Neural progenitor cell (in vitro differentiated cells): ENCODE measurements around the gene DLK1. TPM values are rescaled to one million over a fixed set of nuclear protein-coding genes. Genes with fewer than 3 reads are reported as not detected.

Experiments used
- DNase-seq: peaks from one replicate; pipeline ENCODE4 v3.0.0-alpha.2; 2016; ENCODE audit warnings: low spot score
- H2AFZ ChIP-seq: fragments of 200-600 bp; sonication (generic); replicated peaks from 2 replicates; pipeline ENCODE4 v1.6.1; 2016; ENCODE audit warnings: antibody characterized with exemption
- H3F3A ChIP-seq: fragments of 200-600 bp; sonication (generic); 2 replicates; pipeline ENCODE4 v1.6.1; 2016; ENCODE audit warnings: antibody characterized with exemption, low read depth
- H3K27ac ChIP-seq: fragments of 200-600 bp; sonication (generic); 2 replicates; pipeline ENCODE4 v1.5.1; 2016; ENCODE audit warnings: mild to moderate bottlenecking
- H3K27me3 ChIP-seq: fragments of 200-600 bp; sonication (generic); 2 replicates; pipeline ENCODE4 v1.6.1; 2016; ENCODE audit warnings: mild to moderate bottlenecking, moderate library complexity
- H3K36me3 ChIP-seq: fragments of 200-600 bp; sonication (generic); 2 replicates; pipeline ENCODE4 v1.5.1; 2016
- H3K4me1 ChIP-seq: fragments of 200-600 bp; sonication (generic); 2 replicates; pipeline ENCODE4 v1.6.1; 2016; ENCODE audit warnings: mixed run types
- H3K4me2 ChIP-seq: fragments of 200-600 bp; sonication (generic); 2 replicates; pipeline ENCODE4 v1.6.1; 2016
- H3K4me3 ChIP-seq: fragments of 200-600 bp; sonication (generic); 2 replicates; pipeline ENCODE4 v1.5.1; 2016
- H3K79me2 ChIP-seq: fragments of 200-600 bp; sonication (generic); 2 replicates; pipeline ENCODE4 v1.6.1; 2016; ENCODE audit warnings: low read depth
- H3K9ac ChIP-seq: fragments of 200-600 bp; sonication (generic); 2 replicates; pipeline ENCODE4 v1.6.1; 2016
- H3K9me3 ChIP-seq: fragments of 200-600 bp; sonication (generic); 2 replicates; pipeline ENCODE4 v1.5.1; 2016; ENCODE audit warnings: low read depth
- H4K20me1 ChIP-seq: fragments of 200-600 bp; sonication (generic); 2 replicates; pipeline ENCODE4 v1.6.1; 2016; ENCODE audit warnings: low read depth
- H3K27ac Mint-ChIP-seq: 3 replicates; pipeline ENCODE4 v1.8.0; 2021; ENCODE audit warnings: mixed read lengths
- H3K27me3 Mint-ChIP-seq: 2 replicates; pipeline ENCODE4 v1.8.0; 2022; ENCODE audit warnings: low read depth, mild to moderate bottlenecking, inconsistent platforms, moderate library complexity, mixed read lengths; ENCODE audit not compliant: insufficient read depth
- H3K36me3 Mint-ChIP-seq: 3 replicates; pipeline ENCODE4 v1.8.0; 2021; ENCODE audit warnings: mixed read lengths
- H3K4me1 Mint-ChIP-seq: 3 replicates; pipeline ENCODE4 v1.8.0; 2021; ENCODE audit warnings: mixed read lengths
- H3K4me3 Mint-ChIP-seq: 3 replicates; pipeline ENCODE4 v1.8.0; 2021; ENCODE audit warnings: mild to moderate bottlenecking, moderate library complexity, mixed read lengths
- H3K9me3 Mint-ChIP-seq: 3 replicates; pipeline ENCODE4 v1.8.0; 2020; ENCODE audit warnings: mixed read lengths
- CTCF ChIP-seq: fragments of 200-600 bp; sonication (generic); IDR thresholded peaks from 2 replicates; pipeline ENCODE4 v1.5.1; 2017; ENCODE audit warnings: antibody characterized with exemption, mild to moderate bottlenecking
- EZH2 ChIP-seq: fragments of 200-600 bp; sonication (generic); IDR thresholded peaks from 2 replicates; pipeline ENCODE4 v1.6.1; 2017; ENCODE audit warnings: antibody characterized with exemption, mild to moderate bottlenecking, moderate library complexity
- EZH2phosphoT487 ChIP-seq: fragments of 200-600 bp; sonication (generic); IDR thresholded peaks from 2 replicates; pipeline ENCODE4 v1.6.1; 2017; ENCODE audit warnings: antibody characterized with exemption
- total RNA-seq: library from RNA; depleted of rRNA; stranded (reverse); fragments of >200 nt; gene quantifications from 2 replicates; pipeline ENCODE4 v1.2.3, GENCODE V29; 2015; ENCODE audit warnings: low replicate concordance

DLK1 gene
- total RNA-seq, 1 donor from 2014 or later: 312 TPM

- Histone ChIP-seq H3K4me3 (no peak overlapping the region), H3K27ac (no peak overlapping the region), H3K36me3 (no peaks in the 10 kb centered on the region), H3K9me3 (no peaks in the 10 kb centered on the region), H3F3A (peaks cover 45% of the 10 kb centered on the region), H3K27me3 (peaks cover 10% of the 10 kb centered on the region), H3K79me2 (no peaks in the 10 kb centered on the region), H3K4me2 (no peak overlapping the region), H3K4me1 (peaks cover 38% of the 10 kb centered on the region), H3K9ac (no peak overlapping the region), H2AFZ (no peak overlapping the region), H4K20me1 (no peaks in the 10 kb centered on the region)
- Mint-ChIP-seq H3K4me3 (peak overlapping the region; percentile 54), H3K36me3 (no peaks in the 10 kb centered on the region), H3K4me1 (peaks cover 46% of the 10 kb centered on the region), H3K27me3 (peaks cover 35% of the 10 kb centered on the region), H3K27ac (peak overlapping the region; percentile 93), H3K9me3 (peaks cover 2% of the 10 kb centered on the region)
- TF ChIP-seq EZH2 (no peak), EZH2phosphoT487 (no peak), CTCF (no peak)
- no peak for DNase-seq
Observed at GRCh38 chr14:100710826-100711462, 15.7 kb upstream of the DLK1 start.

GRCh38 chr14:100711493-100711892 is 15.2 kb upstream of the DLK1 start:
- peaks cover 3% of the 10 kb centered on the region for H3K9me3 ChIP-seq
- H3K79me2 ChIP-seq: no peaks in the 10 kb centered on the region
- H2AFZ ChIP-seq: no peak overlapping the region
- no peak overlapping the region for H3K4me3 Mint-ChIP-seq
- H3K4me1 ChIP-seq: peaks cover 38% of the 10 kb centered on the region
- no peak overlapping the region for H3K4me3 ChIP-seq
- no peaks in the 10 kb centered on the region for H4K20me1 ChIP-seq
- H3K27ac ChIP-seq: no peak overlapping the region
- H3K4me1 Mint-ChIP-seq: peaks cover 46% of the 10 kb centered on the region
- H3K4me2 ChIP-seq: no peak overlapping the region
- H3K27me3 Mint-ChIP-seq: peaks cover 39% of the 10 kb centered on the region
- no peaks in the 10 kb centered on the region for H3K36me3 ChIP-seq
- no peak for DNase-seq
- H3F3A ChIP-seq: peaks cover 45% of the 10 kb centered on the region
- TF ChIP-seq CTCF (no peak), EZH2 (no peak), EZH2phosphoT487 (no peak)
- H3K27me3 ChIP-seq: peaks cover 10% of the 10 kb centered on the region
- no peaks in the 10 kb centered on the region for H3K36me3 Mint-ChIP-seq
- H3K9ac ChIP-seq: no peak overlapping the region
- peak overlapping the region; percentile 93 for H3K27ac Mint-ChIP-seq
- peaks cover 6% of the 10 kb centered on the region for H3K9me3 Mint-ChIP-seq

- Histone ChIP-seq H3K9me3 (peaks cover 3% of the 10 kb centered on the region), H3F3A (peaks cover 40% of the 10 kb centered on the region), H3K36me3 (no peaks in the 10 kb centered on the region), H3K27ac (no peak overlapping the region), H2AFZ (no peak overlapping the region), H3K4me1 (peaks cover 38% of the 10 kb centered on the region), H3K27me3 (peaks cover 10% of the 10 kb centered on the region), H3K4me2 (no peak overlapping the region), H3K79me2 (no peaks in the 10 kb centered on the region), H4K20me1 (no peaks in the 10 kb centered on the region), H3K4me3 (no peak overlapping the region), H3K9ac (no peak overlapping the region)
- Mint-ChIP-seq H3K9me3 (peaks cover 10% of the 10 kb centered on the region), H3K27me3 (peaks cover 35% of the 10 kb centered on the region), H3K36me3 (no peaks in the 10 kb centered on the region), H3K4me3 (no peak overlapping the region), H3K27ac (no peak overlapping the region), H3K4me1 (peaks cover 44% of the 10 kb centered on the region)
- no peak for DNase-seq
- TF ChIP-seq EZH2phosphoT487 (no peak), CTCF (no peak), EZH2 (no peak)
Observed at GRCh38 chr14:100712490-100712889, 14.2 kb upstream of the DLK1 start.
